ENCODE results near the gene CCDC13. TPM values are rescaled to one million over a fixed set of nuclear protein-coding genes. Genes with fewer than 3 reads are reported as not detected.

Gene CCDC13
- total RNA-seq, 4 donors from 2014 or later, result 0.27 to 33.3 (median 13.6) TPM

- no peaks in the 10 kb centered on the region for H3K36me3 ChIP-seq
- in situ Hi-C loops (cut with MboI; ENCODE audit: low pct_ligation_motif_present in 1 of 4, low pct_unique_long_range_greater_than_20kb in 1 of 4, low sequenced_read_pairs in 3 of 4) (no loop called here), intact Hi-C loops (cut with DNase I; ENCODE audit: low total_unique reads) (no loop called here)
- H3K4me3 ChIP-seq, result no peak overlapping the region
- TF ChIP-seq POLR2AphosphoS5 (IDR thresholded peaks at IDR 0.05), result no peak
- no peak for TF ChIP-seq POLR2A (IDR thresholded peaks at IDR 0.05)
- H3K4me1 ChIP-seq, result peaks cover 0 to 5% (median 0%) of the 10 kb centered on the region in 4 donors
- WGBS, 2 donors (ENCODE audit: low coverage in 1 of 2), result 82% methylated on average over 3 of the region's 3 CpGs; no CpG with 5 or more reads in 1 of the 2 donors
- H3K27me3 ChIP-seq, result no peaks in the 10 kb centered on the region
- no peak overlapping the region for H3K27ac ChIP-seq
- no peaks in the 10 kb centered on the region for H3K9me3 ChIP-seq
- DNase-seq, result no peak
Measured at GRCh38 chr3:42730706-42731420, 42.2 kb downstream of the CCDC13 start.

DNA sequence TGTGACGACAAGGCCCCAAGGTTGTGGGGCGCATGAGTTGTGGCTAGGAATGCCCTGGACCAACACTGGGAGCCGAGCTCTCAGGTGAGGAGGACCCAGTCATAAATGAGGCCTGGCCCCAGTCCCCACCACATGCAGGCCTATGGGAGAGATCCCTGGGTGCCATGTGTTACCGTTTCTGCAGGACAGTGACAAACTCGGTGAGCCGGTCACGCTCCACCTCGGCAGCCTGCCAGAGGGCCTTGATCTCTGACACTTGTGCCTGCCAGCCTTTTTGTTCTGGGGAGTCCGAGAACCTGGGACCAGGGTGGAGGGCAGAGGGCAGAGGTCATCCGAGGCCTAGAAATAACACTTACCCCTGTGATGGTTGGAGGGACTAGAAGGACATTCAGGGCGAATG is 42.8 kb downstream of the CCDC13 start:
- Histone ChIP-seq H3K27me3 (no peaks in the 10 kb centered on the region), H3K4me3 (no peak overlapping the region), H3K36me3 (no peaks in the 10 kb centered on the region), H3K4me1 (peaks cover 0 to 5% (median 0%) of the 10 kb centered on the region in 4 donors), H3K9me3 (no peaks in the 10 kb centered on the region), H3K27ac (no peak overlapping the region)
- in situ Hi-C loops (cut with MboI; ENCODE audit: low pct_ligation_motif_present in 1 of 4, low pct_unique_long_range_greater_than_20kb in 1 of 4, low sequenced_read_pairs in 3 of 4), result no loop called here
- no peak for DNase-seq
- intact Hi-C loops (cut with DNase I; ENCODE audit: low total_unique reads), result no loop called here
- TF ChIP-seq POLR2A (IDR thresholded peaks at IDR 0.05), result no peak
- TF ChIP-seq POLR2AphosphoS5 (IDR thresholded peaks at IDR 0.05), result no peak
- TF ChIP-seq EP300 (IDR thresholded peaks at IDR 0.05; ENCODE audit: low read depth), result no peak
- TF ChIP-seq, protein P1, sequence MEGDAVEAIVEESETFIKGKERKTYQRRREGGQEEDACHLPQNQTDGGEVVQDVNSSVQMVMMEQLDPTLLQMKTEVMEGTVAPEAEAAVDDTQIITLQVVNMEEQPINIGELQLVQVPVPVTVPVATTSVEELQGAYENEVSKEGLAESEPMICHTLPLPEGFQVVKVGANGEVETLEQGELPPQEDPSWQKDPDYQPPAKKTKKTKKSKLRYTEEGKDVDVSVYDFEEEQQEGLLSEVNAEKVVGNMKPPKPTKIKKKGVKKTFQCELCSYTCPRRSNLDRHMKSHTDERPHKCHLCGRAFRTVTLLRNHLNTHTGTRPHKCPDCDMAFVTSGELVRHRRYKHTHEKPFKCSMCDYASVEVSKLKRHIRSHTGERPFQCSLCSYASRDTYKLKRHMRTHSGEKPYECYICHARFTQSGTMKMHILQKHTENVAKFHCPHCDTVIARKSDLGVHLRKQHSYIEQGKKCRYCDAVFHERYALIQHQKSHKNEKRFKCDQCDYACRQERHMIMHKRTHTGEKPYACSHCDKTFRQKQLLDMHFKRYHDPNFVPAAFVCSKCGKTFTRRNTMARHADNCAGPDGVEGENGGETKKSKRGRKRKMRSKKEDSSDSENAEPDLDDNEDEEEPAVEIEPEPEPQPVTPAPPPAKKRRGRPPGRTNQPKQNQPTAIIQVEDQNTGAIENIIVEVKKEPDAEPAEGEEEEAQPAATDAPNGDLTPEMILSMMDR (IDR thresholded peaks at IDR 0.05), result no peak
- 86 to 89% methylated on average over 2 to 11 of the region's 11 CpGs for WGBS, 2 donors (ENCODE audit: low coverage in 1 of 2)

DNA sequence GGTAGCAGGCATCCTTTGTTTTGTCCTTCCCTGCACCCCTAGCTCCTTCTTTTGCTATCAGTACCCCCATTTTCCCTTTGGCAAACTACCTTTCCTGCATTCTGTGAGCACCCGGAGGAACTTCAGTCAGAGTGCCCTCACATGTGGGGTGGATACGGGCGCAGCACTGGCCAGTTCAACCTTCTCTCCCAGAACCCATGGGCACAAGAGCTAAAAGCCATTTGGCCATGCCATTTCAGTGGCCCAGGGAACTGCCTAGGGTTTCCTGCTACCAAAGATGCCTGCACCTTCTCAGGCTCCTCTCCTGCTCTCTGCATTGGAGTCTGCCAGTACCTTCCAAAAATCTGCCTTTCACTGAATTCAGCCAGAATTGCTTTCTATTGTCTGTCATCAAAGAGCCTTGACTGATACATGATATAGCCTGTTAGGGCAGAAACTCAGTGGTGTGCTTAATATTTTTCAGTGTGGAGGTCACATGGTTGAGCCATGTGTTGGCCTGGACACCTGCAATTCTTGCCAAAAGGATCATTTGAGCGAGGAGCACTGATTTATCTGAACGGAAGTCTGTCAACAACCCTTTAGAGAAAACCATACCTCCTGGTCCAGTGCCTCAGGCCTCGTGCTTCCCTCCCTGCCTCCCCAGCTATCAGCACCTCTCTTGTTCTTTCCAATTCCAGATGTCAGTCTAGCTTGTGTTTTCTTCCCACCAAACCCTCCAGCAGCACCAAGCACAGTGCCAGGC is 43.5 kb downstream of the CCDC13 start:
- in situ Hi-C loops (cut with MboI; ENCODE audit: low pct_ligation_motif_present in 1 of 4, low pct_unique_long_range_greater_than_20kb in 1 of 4, low sequenced_read_pairs in 3 of 4) (no loop called here), intact Hi-C loops (cut with DNase I; ENCODE audit: low total_unique reads) (no loop called here)
- Histone ChIP-seq H3K27me3 (no peaks in the 10 kb centered on the region), H3K27ac (no peak overlapping the region), H3K4me3 (no peak overlapping the region), H3K36me3 (no peaks in the 10 kb centered on the region), H3K9me3 (no peaks in the 10 kb centered on the region), H3K4me1 (peaks cover 0 to 5% (median 0%) of the 10 kb centered on the region in 4 donors)
- WGBS, 2 donors (ENCODE audit: low coverage in 1 of 2), result 81 to 90% methylated on average over 3 to 6 of the region's 6 CpGs
- TF ChIP-seq EP300 (IDR thresholded peaks at IDR 0.05; ENCODE audit: low read depth) (no peak), POLR2AphosphoS5 (IDR thresholded peaks at IDR 0.05) (no peak), POLR2A (IDR thresholded peaks at IDR 0.05) (no peak)
- TF ChIP-seq, protein P1 (IDR thresholded peaks at IDR 0.05), result no peak
- DNase-seq, result no peak

DNA sequence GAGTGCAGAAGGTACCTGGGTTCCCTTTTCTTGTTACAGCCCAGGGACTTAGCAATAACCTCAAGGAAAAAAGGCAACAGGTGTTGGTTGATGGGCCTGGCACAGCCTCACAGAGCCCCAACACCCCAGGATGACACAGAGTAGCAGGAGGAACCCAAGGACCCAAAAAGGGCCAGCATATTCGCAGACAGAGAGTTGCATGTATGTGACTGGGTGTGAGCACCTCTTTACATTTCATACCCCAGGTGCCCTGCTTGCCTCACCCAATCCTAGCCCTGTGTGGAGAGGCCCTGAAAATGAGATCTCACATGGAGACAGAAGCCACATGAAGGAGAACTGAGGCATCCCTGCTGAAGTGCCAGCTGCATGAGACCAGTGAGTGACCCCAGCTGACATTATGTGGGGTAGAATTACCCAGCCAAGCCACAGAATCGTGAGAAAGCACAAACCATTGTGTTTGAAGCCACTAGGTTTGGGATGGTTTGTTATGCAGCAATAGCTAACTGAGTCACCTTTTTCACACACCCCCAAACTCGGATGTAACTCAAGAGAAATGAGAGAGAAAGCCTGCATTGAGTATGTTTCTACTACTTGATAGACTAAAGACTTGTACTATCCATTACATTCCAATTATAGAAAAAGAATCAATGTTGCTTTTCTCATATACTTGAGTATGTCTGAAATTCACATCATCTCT is 44.2 kb downstream of the CCDC13 start:
- H3K9me3 ChIP-seq, result no peaks in the 10 kb centered on the region
- 83 to 93% methylated on average over 2 to 3 of the region's 3 CpGs for WGBS, 2 donors (ENCODE audit: low coverage in 1 of 2)

More for the DNA sequence above, 44.2 kb downstream of the CCDC13 start:
- no peaks in the 10 kb centered on the region for H3K36me3 ChIP-seq
- H3K27me3 ChIP-seq, result no peaks in the 10 kb centered on the region
- in situ Hi-C loops (cut with MboI; ENCODE audit: low pct_ligation_motif_present in 1 of 4, low pct_unique_long_range_greater_than_20kb in 1 of 4, low sequenced_read_pairs in 3 of 4) (no loop called here), intact Hi-C loops (cut with DNase I; ENCODE audit: low total_unique reads) (no loop called here)
- H3K27ac ChIP-seq, result no peak overlapping the region
- no peak for DNase-seq
- H3K4me3 ChIP-seq, result no peak overlapping the region
- TF ChIP-seq POLR2A (IDR thresholded peaks at IDR 0.05) (no peak), EP300 (IDR thresholded peaks at IDR 0.05; ENCODE audit: low read depth) (no peak), POLR2AphosphoS5 (IDR thresholded peaks at IDR 0.05) (no peak)
- TF ChIP-seq, protein P1 (IDR thresholded peaks at IDR 0.05), result no peak
- H3K4me1 ChIP-seq, result peaks cover 0 to 5% (median 0%) of the 10 kb centered on the region in 4 donors
